ENCODE measurements around the gene BTG2. TPM values are rescaled to one million over a fixed set of nuclear protein-coding genes. Genes with fewer than 3 reads are reported as not detected.

The BTG2 gene
- total RNA-seq, 1 experiment from 2014 or later: 19.4 TPM

DNA sequence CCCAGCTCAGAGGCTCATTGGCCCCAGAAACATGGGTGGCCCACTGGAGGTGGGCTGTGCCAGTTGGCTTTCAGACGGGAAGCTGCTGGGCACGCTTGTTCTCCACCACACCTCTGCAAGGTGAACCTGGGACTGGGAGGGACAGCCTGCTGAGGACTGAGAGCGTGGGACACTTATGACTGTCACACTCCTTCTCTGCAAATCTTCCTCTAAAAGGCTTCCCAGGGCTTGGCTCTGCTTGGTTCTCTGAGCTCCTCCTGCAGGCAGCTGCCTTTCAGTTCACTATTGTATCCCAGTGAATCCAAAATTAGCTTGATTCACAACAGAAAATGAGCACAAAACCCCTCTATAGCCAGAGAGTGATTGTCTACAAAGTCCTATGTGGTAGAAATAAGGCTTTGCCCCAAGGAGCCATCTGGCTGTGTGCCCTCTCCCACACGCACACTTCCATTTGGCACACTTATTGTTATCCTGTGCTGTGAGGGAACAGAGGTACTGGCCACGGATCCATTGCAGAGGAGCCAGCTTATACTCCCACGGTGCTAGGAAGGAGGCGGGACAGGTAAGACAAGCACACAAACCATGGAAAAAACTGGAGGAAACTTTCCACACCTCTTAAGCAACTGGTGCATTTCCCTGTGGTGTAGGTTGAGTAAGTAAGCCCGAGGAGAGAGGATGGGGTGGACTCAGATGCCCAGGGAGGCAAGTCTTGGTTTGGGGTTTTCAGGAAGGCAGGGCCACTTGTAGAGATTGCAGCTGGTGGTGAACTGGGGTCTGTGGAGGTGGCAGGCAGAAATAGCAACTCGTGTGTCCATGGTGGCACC, 18.9 kb upstream of the BTG2 start (continued):
- TF ChIP-seq, protein P1, sequence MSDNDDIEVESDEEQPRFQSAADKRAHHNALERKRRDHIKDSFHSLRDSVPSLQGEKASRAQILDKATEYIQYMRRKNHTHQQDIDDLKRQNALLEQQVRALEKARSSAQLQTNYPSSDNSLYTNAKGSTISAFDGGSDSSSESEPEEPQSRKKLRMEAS (CRISPR knock-in tag; IDR thresholded peaks at IDR 0.05): no peak

DNA sequence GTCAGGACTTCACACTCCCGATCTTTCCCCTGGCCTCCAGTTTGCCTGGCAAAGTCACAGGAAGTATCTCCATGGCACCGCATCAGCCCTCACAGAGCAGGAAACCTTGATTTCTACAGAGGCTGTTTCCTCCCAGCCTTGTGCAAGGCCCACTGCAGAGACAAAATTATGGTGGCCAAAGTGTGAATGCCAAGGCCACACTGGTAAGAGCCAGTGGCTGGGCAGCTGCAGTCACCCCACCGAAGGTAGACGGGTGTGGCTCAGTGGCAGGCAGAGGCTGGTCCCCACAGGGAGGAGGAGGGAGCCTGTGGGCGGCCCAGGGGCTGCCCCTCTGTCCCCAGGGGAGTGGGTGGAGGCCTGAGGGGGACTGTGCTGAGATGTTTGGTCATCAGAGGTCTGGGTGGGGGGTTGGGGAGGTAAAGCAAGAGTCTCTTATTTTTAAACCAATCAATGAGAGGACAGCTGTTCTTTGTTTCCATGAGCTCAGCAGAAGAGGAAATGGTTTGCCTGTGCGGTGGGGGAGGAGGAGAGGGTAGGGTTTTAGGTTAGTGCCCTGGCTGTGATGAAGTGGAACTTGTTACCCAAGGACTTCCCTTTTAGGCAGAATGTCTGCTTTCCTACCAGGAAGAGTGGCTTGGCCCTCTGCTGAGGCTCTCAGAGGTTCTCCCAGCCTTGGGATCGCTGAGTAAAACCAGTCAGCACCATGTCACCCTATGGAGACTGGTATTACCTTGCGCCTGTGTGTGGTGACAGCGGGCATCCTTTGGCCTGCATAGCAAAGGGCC, 18.0 kb upstream of the BTG2 start:
- no peak for DNase-seq (ENCODE audit: low spot score)
- no peaks in the 10 kb centered on the region for H3K9me3 Mint-ChIP-seq
- peaks cover 45% of the 10 kb centered on the region for H3K27me3 Mint-ChIP-seq (ENCODE audit: low read depth)
- TF ChIP-seq, protein P2, sequence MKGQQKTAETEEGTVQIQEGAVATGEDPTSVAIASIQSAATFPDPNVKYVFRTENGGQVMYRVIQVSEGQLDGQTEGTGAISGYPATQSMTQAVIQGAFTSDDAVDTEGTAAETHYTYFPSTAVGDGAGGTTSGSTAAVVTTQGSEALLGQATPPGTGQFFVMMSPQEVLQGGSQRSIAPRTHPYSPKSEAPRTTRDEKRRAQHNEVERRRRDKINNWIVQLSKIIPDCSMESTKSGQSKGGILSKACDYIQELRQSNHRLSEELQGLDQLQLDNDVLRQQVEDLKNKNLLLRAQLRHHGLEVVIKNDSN (CRISPR knock-in tag; IDR thresholded peaks at IDR 0.05): no peak
- TF ChIP-seq NFATC4 (CRISPR knock-in tag; IDR thresholded peaks at IDR 0.05): no peak
- TF ChIP-seq RELA (CRISPR knock-in tag; IDR thresholded peaks at IDR 0.05; ENCODE audit: borderline replicate concordance): no peak
- no peak overlapping the region for H3K27ac Mint-ChIP-seq
- no peak; the same call in 1 of the 2 replicates for ATAC-seq
- no peaks in the 10 kb centered on the region for H3K36me3 Mint-ChIP-seq
- ChIA-PET POLR2A (interaction anchor here (0.8 kb wide), 1 partner anchor 19 kb away, joined by 3 read pairs; no protein-coding TSS in a partner anchor), CTCF (interaction anchor here (0.5 to 6.8 kb wide), 12 partner anchors 8 to 248 kb away, joined by 3 to 78 read pairs (median 4); no protein-coding TSS in a partner anchor)
- peaks cover 52% of the 10 kb centered on the region for H3K4me1 Mint-ChIP-seq
- H3K4me3 Mint-ChIP-seq: no peak overlapping the region

DNA sequence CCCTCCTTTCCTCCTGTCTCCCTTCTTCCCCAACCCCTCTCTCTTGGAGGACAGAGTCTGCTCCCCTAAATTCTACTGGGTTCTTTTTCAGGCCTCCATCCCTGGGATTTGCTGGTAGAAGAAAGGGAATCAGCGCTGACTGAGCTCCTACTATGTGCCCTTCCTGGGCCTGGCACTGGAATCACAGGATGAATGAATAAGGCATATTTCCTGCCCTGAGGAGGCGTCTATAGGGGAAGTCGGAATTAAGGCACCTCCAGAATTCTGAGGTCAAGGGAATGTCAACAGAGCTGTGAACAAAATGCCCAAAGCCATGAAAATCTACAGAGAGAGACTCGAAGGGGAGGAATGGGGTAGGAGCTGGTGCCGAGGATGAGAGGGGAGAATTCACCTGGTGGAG, 17.4 kb upstream of the BTG2 start:
- TF ChIP-seq CREM (CRISPR knock-in tag; IDR thresholded peaks at IDR 0.05) (no peak), ZNF416 (CRISPR knock-in tag; IDR thresholded peaks at IDR 0.05) (no peak), ELF4 (CRISPR knock-in tag; IDR thresholded peaks at IDR 0.05; ENCODE audit: low read depth) (no peak), FOXK1 (CRISPR knock-in tag; IDR thresholded peaks at IDR 0.05) (no peak), MXD4 (CRISPR knock-in tag; IDR thresholded peaks at IDR 0.05; ENCODE audit: borderline replicate concordance) (no peak), CBFB (CRISPR knock-in tag; IDR thresholded peaks at IDR 0.05; ENCODE audit: low read depth) (no peak), JAZF1 (CRISPR knock-in tag; IDR thresholded peaks at IDR 0.05) (no peak), ZNF232 (CRISPR knock-in tag; IDR thresholded peaks at IDR 0.05) (no peak), NR1H2 (CRISPR knock-in tag; IDR thresholded peaks at IDR 0.05) (no peak)
- TF ChIP-seq, protein P3, sequence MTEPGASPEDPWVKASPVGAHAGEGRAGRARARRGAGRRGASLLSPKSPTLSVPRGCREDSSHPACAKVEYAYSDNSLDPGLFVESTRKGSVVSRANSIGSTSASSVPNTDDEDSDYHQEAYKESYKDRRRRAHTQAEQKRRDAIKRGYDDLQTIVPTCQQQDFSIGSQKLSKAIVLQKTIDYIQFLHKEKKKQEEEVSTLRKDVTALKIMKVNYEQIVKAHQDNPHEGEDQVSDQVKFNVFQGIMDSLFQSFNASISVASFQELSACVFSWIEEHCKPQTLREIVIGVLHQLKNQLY (CRISPR knock-in tag; IDR thresholded peaks at IDR 0.05): no peak
- TF ChIP-seq, protein P4, sequence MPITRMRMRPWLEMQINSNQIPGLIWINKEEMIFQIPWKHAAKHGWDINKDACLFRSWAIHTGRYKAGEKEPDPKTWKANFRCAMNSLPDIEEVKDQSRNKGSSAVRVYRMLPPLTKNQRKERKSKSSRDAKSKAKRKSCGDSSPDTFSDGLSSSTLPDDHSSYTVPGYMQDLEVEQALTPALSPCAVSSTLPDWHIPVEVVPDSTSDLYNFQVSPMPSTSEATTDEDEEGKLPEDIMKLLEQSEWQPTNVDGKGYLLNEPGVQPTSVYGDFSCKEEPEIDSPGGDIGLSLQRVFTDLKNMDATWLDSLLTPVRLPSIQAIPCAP (CRISPR knock-in tag; IDR thresholded peaks at IDR 0.05): no peak
- TF ChIP-seq, protein P5, sequence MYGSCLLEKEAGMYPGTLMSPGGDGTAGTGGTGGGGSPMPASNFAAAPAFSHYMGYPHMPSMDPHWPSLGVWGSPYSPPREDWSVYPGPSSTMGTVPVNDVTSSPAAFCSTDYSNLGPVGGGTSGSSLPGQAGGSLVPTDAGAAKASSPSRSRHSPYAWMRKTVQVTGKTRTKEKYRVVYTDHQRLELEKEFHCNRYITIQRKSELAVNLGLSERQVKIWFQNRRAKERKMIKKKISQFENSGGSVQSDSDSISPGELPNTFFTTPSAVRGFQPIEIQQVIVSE (CRISPR knock-in tag; IDR thresholded peaks at IDR 0.05; ENCODE audit: borderline replicate concordance): no peak
- TF ChIP-seq, protein P6, sequence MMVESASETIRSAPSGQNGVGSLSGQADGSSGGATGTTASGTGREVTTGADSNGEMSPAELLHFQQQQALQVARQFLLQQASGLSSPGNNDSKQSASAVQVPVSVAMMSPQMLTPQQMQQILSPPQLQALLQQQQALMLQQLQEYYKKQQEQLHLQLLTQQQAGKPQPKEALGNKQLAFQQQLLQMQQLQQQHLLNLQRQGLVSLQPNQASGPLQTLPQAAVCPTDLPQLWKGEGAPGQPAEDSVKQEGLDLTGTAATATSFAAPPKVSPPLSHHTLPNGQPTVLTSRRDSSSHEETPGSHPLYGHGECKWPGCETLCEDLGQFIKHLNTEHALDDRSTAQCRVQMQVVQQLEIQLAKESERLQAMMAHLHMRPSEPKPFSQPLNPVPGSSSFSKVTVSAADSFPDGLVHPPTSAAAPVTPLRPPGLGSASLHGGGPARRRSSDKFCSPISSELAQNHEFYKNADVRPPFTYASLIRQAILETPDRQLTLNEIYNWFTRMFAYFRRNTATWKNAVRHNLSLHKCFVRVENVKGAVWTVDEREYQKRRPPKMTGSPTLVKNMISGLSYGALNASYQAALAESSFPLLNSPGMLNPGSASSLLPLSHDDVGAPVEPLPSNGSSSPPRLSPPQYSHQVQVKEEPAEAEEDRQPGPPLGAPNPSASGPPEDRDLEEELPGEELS (CRISPR knock-in tag; IDR thresholded peaks at IDR 0.05): no peak
- H3K27ac Mint-ChIP-seq: no peak overlapping the region
- no peak overlapping the region for H3K4me3 Mint-ChIP-seq
- ChIA-PET POLR2A (no interaction called here), CTCF (interaction anchor here (1.0 to 6.8 kb wide), 8 partner anchors 15 to 248 kb away, joined by 3 to 78 read pairs (median 4); no protein-coding TSS in a partner anchor)
- no peak for ATAC-seq
- no peaks in the 10 kb centered on the region for H3K36me3 Mint-ChIP-seq
- H3K4me1 Mint-ChIP-seq: peaks cover 55% of the 10 kb centered on the region
- peaks cover 49% of the 10 kb centered on the region for H3K27me3 Mint-ChIP-seq (ENCODE audit: low read depth)
- no peak for DNase-seq (ENCODE audit: low spot score)
- no peaks in the 10 kb centered on the region for H3K9me3 Mint-ChIP-seq

Measured in WTC11 (cell line).